ENCODE data around the gene STUB1.
"Not testable (repeated sequence)": the region's sequence is repeated elsewhere in the genome, so short reads cannot be mapped to it uniquely, and the experiment has no call there.

STUB1 gene

GRCh38 chr16:711084-711483, 30.9 kb downstream of the STUB1 start:
- Histone ChIP-seq H3K4me3 (ENCODE audit: low read length) (no peak overlapping the region), H3K27me3 (ENCODE audit: control insufficient read depth, insufficient read depth, low read length) (peaks cover 45% of the 10 kb centered on the region), H3K36me3 (ENCODE audit: control insufficient read depth, insufficient read depth, low read length) (no peaks in the 10 kb centered on the region), H3K9ac (ENCODE audit: low read length) (no peak overlapping the region), H3K27ac (ENCODE audit: low read depth, low read length) (no peak overlapping the region), H3K4me1 (ENCODE audit: control insufficient read depth, insufficient read depth, low read length) (peaks cover 4% of the 10 kb centered on the region)

DNA sequence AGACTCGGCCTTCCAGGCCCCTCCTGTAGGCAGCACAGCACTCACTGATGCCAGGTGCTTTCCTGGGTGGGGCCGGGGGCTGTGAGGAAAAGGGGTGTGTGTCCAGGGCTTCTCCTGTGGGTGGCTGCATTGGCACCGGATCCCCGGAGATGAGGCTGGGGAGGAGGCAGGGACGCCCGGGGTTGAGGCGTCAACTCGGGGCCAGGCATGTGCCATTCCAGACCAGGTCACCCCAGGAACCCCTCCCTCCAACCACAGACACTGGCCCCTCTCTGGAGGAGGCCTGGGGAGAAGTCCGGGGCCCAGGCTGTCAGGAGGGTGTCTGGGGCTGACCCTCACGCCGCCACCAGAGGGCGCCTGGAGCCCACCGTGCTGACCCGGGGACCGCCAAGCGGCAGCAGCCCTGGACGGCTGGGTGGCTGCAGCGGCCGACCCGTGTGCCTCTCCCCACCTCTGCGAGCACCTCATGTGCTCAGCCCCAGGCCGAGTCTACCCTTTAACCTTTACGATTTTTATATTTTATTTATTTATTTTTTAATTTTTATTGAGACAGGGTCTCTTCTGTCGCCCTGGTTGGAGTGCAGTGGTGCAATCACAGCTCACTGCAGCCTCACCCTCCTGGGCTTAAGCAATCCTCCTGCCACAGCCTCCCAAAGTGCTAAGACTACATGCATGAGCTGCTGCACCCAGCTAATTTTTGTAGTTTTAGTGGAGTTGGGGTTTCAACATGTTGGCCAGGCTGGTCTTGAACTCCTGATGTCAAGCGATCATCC, 31.5 kb downstream of the STUB1 start:
- H3K27ac ChIP-seq (ENCODE audit: low read depth, low read length): no peak overlapping the region
- H3K36me3 ChIP-seq (ENCODE audit: control insufficient read depth, insufficient read depth, low read length): no peaks in the 10 kb centered on the region
- peaks cover 45% of the 10 kb centered on the region for H3K27me3 ChIP-seq (ENCODE audit: control insufficient read depth, insufficient read depth, low read length)
- H3K4me1 ChIP-seq (ENCODE audit: control insufficient read depth, insufficient read depth, low read length): peaks cover 7% of the 10 kb centered on the region
- H3K4me3 ChIP-seq (ENCODE audit: low read length): no peak overlapping the region
- no peak overlapping the region for H3K9ac ChIP-seq (ENCODE audit: low read length)

- H3K27ac ChIP-seq (ENCODE audit: low read depth, low read length): not testable (repeated sequence)
- peaks cover 38% of the 10 kb centered on the region for H3K27me3 ChIP-seq (ENCODE audit: control insufficient read depth, insufficient read depth, low read length)
Measured at GRCh38 chr16:712740-713250, 32.6 kb downstream of the STUB1 start.

DNA sequence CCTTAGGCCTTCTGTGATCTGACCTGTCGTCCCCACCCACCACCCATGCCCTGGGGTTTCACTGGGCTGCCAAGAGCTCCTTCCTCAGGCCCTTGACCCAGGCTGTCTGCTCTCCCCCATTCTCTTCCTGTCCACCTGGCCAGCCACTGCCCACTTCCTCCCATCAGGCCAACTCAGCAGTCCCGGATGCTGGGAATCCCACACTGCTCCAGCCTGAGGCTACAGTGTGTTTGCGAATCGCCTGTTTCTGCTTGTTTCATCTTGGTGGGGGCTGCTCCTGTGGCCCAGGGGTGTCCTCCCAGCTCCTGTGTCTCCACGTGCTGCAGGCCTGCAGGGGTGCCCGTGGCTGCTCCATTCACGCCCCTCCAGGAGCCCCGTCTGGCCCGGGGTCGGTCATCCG, 33.9 kb downstream of the STUB1 start:
- Histone ChIP-seq H3K9ac (ENCODE audit: low read length) (no peak overlapping the region), H3K27ac (ENCODE audit: low read depth, low read length) (no peak overlapping the region), H3K4me3 (ENCODE audit: low read length) (no peak overlapping the region), H3K27me3 (ENCODE audit: control insufficient read depth, insufficient read depth, low read length) (peaks cover 28% of the 10 kb centered on the region), H3K4me1 (ENCODE audit: control insufficient read depth, insufficient read depth, low read length) (peaks cover 7% of the 10 kb centered on the region), H3K36me3 (ENCODE audit: control insufficient read depth, insufficient read depth, low read length) (no peaks in the 10 kb centered on the region)

More at GRCh38 chr16:712740-713250, 32.6 kb downstream of the STUB1 start:
- H3K36me3 ChIP-seq (ENCODE audit: control insufficient read depth, insufficient read depth, low read length); H3K4me3 ChIP-seq (ENCODE audit: low read length); H3K9ac ChIP-seq (ENCODE audit: low read length); H3K4me1 ChIP-seq (ENCODE audit: control insufficient read depth, insufficient read depth, low read length): not testable (repeated sequence)

- Histone ChIP-seq H3K4me1 (ENCODE audit: control insufficient read depth, insufficient read depth, low read length) (peaks cover 9% of the 10 kb centered on the region), H3K9ac (ENCODE audit: low read length) (peak within 1 kb of the TSS; percentile 21), H3K27me3 (ENCODE audit: control insufficient read depth, insufficient read depth, low read length) (peaks cover 27% of the 10 kb centered on the region), H3K27ac (ENCODE audit: low read depth, low read length) (no peak within 1 kb of the TSS), H3K36me3 (ENCODE audit: control insufficient read depth, insufficient read depth, low read length) (no peaks in the 10 kb centered on the region), H3K4me3 (ENCODE audit: low read length) (peak within 1 kb of the TSS; percentile 67)
Measured at GRCh38 chr16:714558-715476, 34.6 kb downstream of the STUB1 start, which contains the start of gene METRN. METRN (plus strand) TSS chr16:715118; CDS start chr16:715290, 172 bp downstream.

GRCh38 chr16:715477-716199, 35.4 kb downstream of the STUB1 start:
- peak overlapping the region; percentile 21 for H3K9ac ChIP-seq (ENCODE audit: low read length)
- no peaks in the 10 kb centered on the region for H3K36me3 ChIP-seq (ENCODE audit: control insufficient read depth, insufficient read depth, low read length)
- peaks cover 15% of the 10 kb centered on the region for H3K4me1 ChIP-seq (ENCODE audit: control insufficient read depth, insufficient read depth, low read length)
- H3K4me3 ChIP-seq (ENCODE audit: low read length): peak overlapping the region; percentile 67
- H3K27me3 ChIP-seq (ENCODE audit: control insufficient read depth, insufficient read depth, low read length): peaks cover 19% of the 10 kb centered on the region
- no peak overlapping the region for H3K27ac ChIP-seq (ENCODE audit: low read depth, low read length)

- H3K27ac ChIP-seq (ENCODE audit: low read depth, low read length): no peak overlapping the region
- no peaks in the 10 kb centered on the region for H3K36me3 ChIP-seq (ENCODE audit: control insufficient read depth, insufficient read depth, low read length)
- H3K27me3 ChIP-seq (ENCODE audit: control insufficient read depth, insufficient read depth, low read length): peaks cover 14% of the 10 kb centered on the region
- H3K4me3 ChIP-seq (ENCODE audit: low read length): peak overlapping the region; percentile 67
- H3K9ac ChIP-seq (ENCODE audit: low read length): no peak overlapping the region
- H3K4me1 ChIP-seq (ENCODE audit: control insufficient read depth, insufficient read depth, low read length): peaks cover 15% of the 10 kb centered on the region
Measured at GRCh38 chr16:716200-716568, 36.0 kb downstream of the STUB1 start.

- Histone ChIP-seq H3K27me3 (ENCODE audit: control insufficient read depth, insufficient read depth, low read length) (peaks cover 10% of the 10 kb centered on the region), H3K9ac (ENCODE audit: low read length) (no peak overlapping the region), H3K4me3 (ENCODE audit: low read length) (no peak overlapping the region), H3K36me3 (ENCODE audit: control insufficient read depth, insufficient read depth, low read length) (no peaks in the 10 kb centered on the region), H3K27ac (ENCODE audit: low read depth, low read length) (no peak overlapping the region), H3K4me1 (ENCODE audit: control insufficient read depth, insufficient read depth, low read length) (peaks cover 15% of the 10 kb centered on the region)
Measured at GRCh38 chr16:716768-717325, 36.6 kb downstream of the STUB1 start.

DNA sequence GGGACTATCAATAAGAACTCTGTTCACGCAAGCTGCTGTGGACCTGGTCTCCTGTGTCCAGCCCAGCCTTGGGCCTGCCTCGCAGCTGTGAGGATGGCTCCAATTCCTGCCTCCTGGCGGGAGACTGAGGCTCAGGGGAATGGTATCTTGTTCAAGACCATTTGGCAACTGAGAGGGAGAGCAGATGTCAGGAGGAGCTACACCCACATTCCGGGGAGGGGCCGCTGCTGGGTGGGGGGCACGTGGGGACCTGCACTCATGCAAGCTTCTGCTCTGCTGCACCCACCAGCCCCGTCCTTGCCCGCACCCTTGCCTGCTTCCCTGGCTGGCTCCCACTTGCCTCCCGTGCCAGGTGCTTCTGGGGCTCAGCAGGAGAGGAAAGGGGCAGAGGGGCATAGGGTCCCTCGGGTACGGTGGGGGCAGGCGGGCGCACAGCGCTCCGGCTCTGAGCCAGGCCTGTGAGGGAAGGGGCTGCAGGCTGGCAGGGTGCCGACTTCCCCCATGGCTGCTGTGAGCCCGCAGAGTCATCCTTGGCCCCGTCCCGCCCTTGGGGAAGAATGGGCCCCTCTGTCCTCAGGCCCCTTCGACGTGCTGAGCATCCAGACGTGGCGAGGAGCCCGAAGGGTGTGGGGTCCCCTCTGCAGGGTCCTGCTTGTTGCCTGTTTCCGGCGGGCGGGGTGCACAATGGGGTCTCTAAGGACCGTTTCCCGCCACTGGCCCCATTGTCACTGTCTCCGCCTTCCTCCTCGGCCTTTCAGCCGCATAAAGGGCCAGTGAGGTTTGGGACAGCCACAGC, 37.4 kb downstream of the STUB1 start:
- Histone ChIP-seq H3K9ac (ENCODE audit: low read length) (no peak overlapping the region), H3K36me3 (ENCODE audit: control insufficient read depth, insufficient read depth, low read length) (no peaks in the 10 kb centered on the region), H3K4me1 (ENCODE audit: control insufficient read depth, insufficient read depth, low read length) (peaks cover 15% of the 10 kb centered on the region), H3K4me3 (ENCODE audit: low read length) (no peak overlapping the region), H3K27me3 (ENCODE audit: control insufficient read depth, insufficient read depth, low read length) (peaks cover 10% of the 10 kb centered on the region), H3K27ac (ENCODE audit: low read depth, low read length) (no peak overlapping the region)

GRCh38 chr16:718389-718788, 38.2 kb downstream of the STUB1 start:
- Histone ChIP-seq H3K27ac (ENCODE audit: low read depth, low read length) (no peak overlapping the region), H3K36me3 (ENCODE audit: control insufficient read depth, insufficient read depth, low read length) (no peaks in the 10 kb centered on the region), H3K27me3 (ENCODE audit: control insufficient read depth, insufficient read depth, low read length) (peaks cover 10% of the 10 kb centered on the region), H3K4me3 (ENCODE audit: low read length) (no peak overlapping the region), H3K9ac (ENCODE audit: low read length) (no peak overlapping the region), H3K4me1 (ENCODE audit: control insufficient read depth, insufficient read depth, low read length) (peaks cover 15% of the 10 kb centered on the region)

GRCh38 chr16:718922-719321, 38.7 kb downstream of the STUB1 start:
- peaks cover 15% of the 10 kb centered on the region for H3K4me1 ChIP-seq (ENCODE audit: control insufficient read depth, insufficient read depth, low read length)
- no peak overlapping the region for H3K4me3 ChIP-seq (ENCODE audit: low read length)
- peaks cover 10% of the 10 kb centered on the region for H3K27me3 ChIP-seq (ENCODE audit: control insufficient read depth, insufficient read depth, low read length)
- no peak overlapping the region for H3K27ac ChIP-seq (ENCODE audit: low read depth, low read length)
- no peaks in the 10 kb centered on the region for H3K36me3 ChIP-seq (ENCODE audit: control insufficient read depth, insufficient read depth, low read length)
- H3K9ac ChIP-seq (ENCODE audit: low read length): no peak overlapping the region

Measured in rectal smooth muscle tissue (tissue), 1 donor.